HG02588 (cell line): ENCODE results near the gene SORCS3.

Experiments
- ATAC-seq: cut with Tn5 transposase; IDR thresholded peaks from one replicate; pipeline ENCODE4 v1.9.1; 2021; ENCODE audit warnings: mild to moderate bottlenecking, moderate library complexity; ENCODE audit not compliant: unreplicated experiment

The SORCS3 gene

GRCh38 chr10:104988686-104989085 lies 347.6 kb downstream of the SORCS3 start:
- no peak for ATAC-seq

GRCh38 chr10:104989880-104990279 lies 348.8 kb downstream of the SORCS3 start:
- no peak for ATAC-seq

- no peak for ATAC-seq
These were observed 352.0 kb downstream of the SORCS3 start for GRCh38 chr10:104993085-104993484.

GRCh38 chr10:105001269-105001668 lies 360.2 kb downstream of the SORCS3 start:
- ATAC-seq = no peak

GRCh38 chr10:105010411-105011121 lies 369.5 kb downstream of the SORCS3 start:
- ATAC-seq = no peak

GRCh38 chr10:105017116-105017515 lies 376.0 kb downstream of the SORCS3 start:
- no peak for ATAC-seq

GRCh38 chr10:105017691-105018090 lies 376.6 kb downstream of the SORCS3 start:
- ATAC-seq = no peak

GRCh38 chr10:105023211-105024111 lies 382.4 kb downstream of the SORCS3 start:
- no peak for ATAC-seq

GRCh38 chr10:105024184-105024583 lies 383.1 kb downstream of the SORCS3 start:
- ATAC-seq = no peak

GRCh38 chr10:105025092-105025491 lies 384.0 kb downstream of the SORCS3 start:
- no peak for ATAC-seq

- no peak for ATAC-seq
These were observed 385.5 kb downstream of the SORCS3 start for GRCh38 chr10:105026566-105026965.

GRCh38 chr10:105029286-105029685 lies 388.2 kb downstream of the SORCS3 start:
- no peak for ATAC-seq

- no peak for ATAC-seq
These were observed 395.9 kb downstream of the SORCS3 start for GRCh38 chr10:105037022-105037421.

GRCh38 chr10:105041956-105042355 lies 400.9 kb downstream of the SORCS3 start:
- no peak for ATAC-seq

GRCh38 chr10:105042906-105043552 lies 401.9 kb downstream of the SORCS3 start:
- no peak for ATAC-seq

- ATAC-seq = no peak
These were observed 403.8 kb downstream of the SORCS3 start for GRCh38 chr10:105044902-105045301.

- no peak for ATAC-seq
These were observed 415.3 kb downstream of the SORCS3 start for GRCh38 chr10:105056413-105056812.

GRCh38 chr10:105062951-105063350 lies 421.9 kb downstream of the SORCS3 start:
- no peak for ATAC-seq

- ATAC-seq = no peak
These were observed 422.7 kb downstream of the SORCS3 start for GRCh38 chr10:105063796-105064195.

GRCh38 chr10:105068497-105068896 lies 427.4 kb downstream of the SORCS3 start:
- ATAC-seq = no peak

GRCh38 chr10:105070249-105070648 lies 429.2 kb downstream of the SORCS3 start:
- no peak for ATAC-seq

GRCh38 chr10:105070952-105071351 lies 429.9 kb downstream of the SORCS3 start:
- ATAC-seq = no peak
